H54 (cell line): ENCODE data around the gene C2CD3.
"Not testable (repeated sequence)": the region's sequence is repeated elsewhere in the genome, so short reads cannot be mapped to it uniquely, and the experiment has no call there.

Experiments used
- DNase-seq: peaks from one replicate; pipeline ENCODE4 v3.0.0; 2011; ENCODE audit warnings: low spot score, mixed read lengths; ENCODE audit not compliant: insufficient read length
- FAIRE-seq: peaks from 3 replicates; lab custom pipeline; 2011; peaks lifted over from hg19 to GRCh38; lab: Jason Lieb, UNC
- POLR2A ChIP-seq: IDR thresholded peaks from 2 replicates; pipeline ENCODE4 v1.6.1; 2011; ENCODE audit warnings: low read depth, mild to moderate bottlenecking, low read length

The C2CD3 gene

GRCh38 chr11:74116719-74117118 is 54.1 kb downstream of the C2CD3 start:
- TF ChIP-seq POLR2A = no peak
- no peak for FAIRE-seq
- DNase-seq = no peak

GRCh38 chr11:74112877-74113276 is 57.9 kb downstream of the C2CD3 start:
- FAIRE-seq = no peak

GRCh38 chr11:74106124-74106523 is 64.7 kb downstream of the C2CD3 start:
- no peak for TF ChIP-seq POLR2A
- DNase-seq (no peak), FAIRE-seq (no peak)

More at GRCh38 chr11:74112877-74113276, 57.9 kb downstream of the C2CD3 start:
- DNase-seq = no peak
- no peak for TF ChIP-seq POLR2A

- FAIRE-seq (no peak), DNase-seq (no peak)
- no peak for TF ChIP-seq POLR2A
Measured at GRCh38 chr11:74102321-74102720, 68.5 kb downstream of the C2CD3 start.

- FAIRE-seq (no peak), DNase-seq (no peak)
- TF ChIP-seq POLR2A = no peak
Measured at GRCh38 chr11:74100735-74101134, 70.1 kb downstream of the C2CD3 start.

- FAIRE-seq (no peak), DNase-seq (no peak)
- TF ChIP-seq POLR2A = no peak
Measured at GRCh38 chr11:74100231-74100630, 70.6 kb downstream of the C2CD3 start.

GRCh38 chr11:74097686-74098237 is 73.0 kb downstream of the C2CD3 start:
- no peak for DNase-seq
- TF ChIP-seq POLR2A = no peak
- FAIRE-seq = no peak

GRCh38 chr11:74094393-74094792 is 76.4 kb downstream of the C2CD3 start:
- DNase-seq (no peak), FAIRE-seq (no peak)
- TF ChIP-seq POLR2A = no peak

- no peak for FAIRE-seq
- DNase-seq = no peak
- TF ChIP-seq POLR2A = no peak
Measured at GRCh38 chr11:74092425-74092824, 78.4 kb downstream of the C2CD3 start.

- no peak for TF ChIP-seq POLR2A
- DNase-seq = no peak
- FAIRE-seq = no peak
Measured at GRCh38 chr11:74091549-74091948, 79.3 kb downstream of the C2CD3 start.

- no peak for TF ChIP-seq POLR2A
- DNase-seq = no peak
- FAIRE-seq = no peak
Measured at GRCh38 chr11:74090701-74091100, 80.1 kb downstream of the C2CD3 start.

- no peak for FAIRE-seq
Measured at GRCh38 chr11:74086242-74086884, 84.4 kb downstream of the C2CD3 start.

GRCh38 chr11:74085542-74085892 is 85.3 kb downstream of the C2CD3 start:
- FAIRE-seq (no peak), DNase-seq (no peak)

More at GRCh38 chr11:74086242-74086884, 84.4 kb downstream of the C2CD3 start:
- DNase-seq = no peak
- TF ChIP-seq POLR2A = no peak

GRCh38 chr11:74084796-74085541 is 85.8 kb downstream of the C2CD3 start:
- no peak for FAIRE-seq
- TF ChIP-seq POLR2A = no peak
- DNase-seq = no peak

More at GRCh38 chr11:74085542-74085892, 85.3 kb downstream of the C2CD3 start:
- TF ChIP-seq POLR2A = no peak

GRCh38 chr11:74083927-74084326 is 86.9 kb downstream of the C2CD3 start:
- DNase-seq, FAIRE-seq: not testable (repeated sequence)
